Measurements from ENCODE around the gene THAP12. TPM values are rescaled to one million over a fixed set of nuclear protein-coding genes. Genes with fewer than 3 reads are reported as not detected.
A peak's percentile ranks its signal among the peaks of the same experiment; 100 is the strongest.

Gene THAP12
- total and polyA plus RNA-seq, 2 donors (not counting 1 experiment from before 2014, with no cell fraction given) = 16.8 to 55.6 TPM

GRCh38 chr11:76376746-76377558 lies 4.0 kb downstream of the THAP12 start:
- CTCF ChIA-PET = interaction anchor here (0.6 kb wide), 1 partner anchor 164 kb away, joined by 3 read pairs; no protein-coding TSS in a partner anchor
- H3K27me3 ChIP-seq (replicated peaks in 1 of 4; ENCODE audit: control extremely low read depth in 1 of 4, control insufficient read depth in 3 of 4, insufficient read depth in 4 of 4, low read length in 3 of 4) = no peaks in the 10 kb centered on the region
- peaks cover 63% of the 10 kb centered on the region for H3K4me1 Mint-ChIP-seq
- H3K27ac Mint-ChIP-seq = no peak overlapping the region
- H3K9ac ChIP-seq (ENCODE audit: low read length) = no peak overlapping the region
- POLR2A ChIA-PET = no interaction called here
- H2AFZ ChIP-seq (ENCODE audit: insufficient read depth, low read depth, low read length, poor library complexity, severe bottlenecking) = no peak overlapping the region
- no peaks in the 10 kb centered on the region for H3K27me3 Mint-ChIP-seq
- peak overlapping the region; percentile 6 for H3K4me2 ChIP-seq (replicated peaks; ENCODE audit: low read depth, low read length, poor library complexity, severe bottlenecking)
- ATAC-seq (ENCODE audit: low read depth) (no peak), DNase-seq (no peak)
- TF ChIP-seq CTCF (IDR thresholded peaks at IDR 0.05) (no peak), EZH2 (IDR thresholded peaks at IDR 0.05; ENCODE audit: borderline replicate concordance, insufficient read depth, low read depth, low read length, poor library complexity, severe bottlenecking) (no peak)
- H3K4me3 ChIP-seq (ENCODE audit: control extremely low read depth in 1 of 5, extremely low read depth in 1 of 5, insufficient read depth in 1 of 5, low read depth in 2 of 5, low read length in 4 of 5) = no peak overlapping the region
- WGBS (ENCODE audit: insufficient coverage) = 64% methylated on average over 2 of the region's 7 CpGs
- no peaks in the 10 kb centered on the region for H3K9me3 ChIP-seq (ENCODE audit: control extremely low read depth in 1 of 3, control insufficient read depth in 2 of 3, insufficient read depth in 1 of 3, low read length in 2 of 3)
- H3K27ac ChIP-seq (ENCODE audit: low read length in 2 of 2) = no peak overlapping the region
- H3K79me2 ChIP-seq (ENCODE audit: control insufficient read depth, insufficient read depth, low read length) = peaks cover 89% of the 10 kb centered on the region
- intact Hi-C loops (cut with micrococcal nuclease) = no loop called here
- H4K20me1 ChIP-seq (ENCODE audit: control insufficient read depth, insufficient read depth, low read length, poor library complexity, severe bottlenecking) = peaks cover 50% of the 10 kb centered on the region
- peak overlapping the region; percentile 53 for H3K4me3 Mint-ChIP-seq
- H3K4me1 ChIP-seq (ENCODE audit: control insufficient read depth in 2 of 2, insufficient read depth in 2 of 2, low read length in 2 of 2) = peaks cover 24 to 31% of the 10 kb centered on the region in 2 donors
- no peaks in the 10 kb centered on the region for H3K9me3 Mint-ChIP-seq (ENCODE audit: insufficient read depth)
- H3K36me3 ChIP-seq (replicated peaks in 1 of 2; ENCODE audit: control extremely low read depth in 1 of 2, control insufficient read depth in 1 of 2, extremely low read depth in 1 of 2, insufficient read depth in 2 of 2, low read length in 1 of 2) = peaks cover 0 to 3% of the 10 kb centered on the region in 2 experiments

- H4K20me1 ChIP-seq (ENCODE audit: control insufficient read depth, insufficient read depth, low read length, poor library complexity, severe bottlenecking) = peaks cover 63% of the 10 kb centered on the region
- no peaks in the 10 kb centered on the region for H3K27me3 ChIP-seq (replicated peaks in 1 of 4; ENCODE audit: control extremely low read depth in 1 of 4, control insufficient read depth in 3 of 4, insufficient read depth in 4 of 4, low read length in 3 of 4)
- 45% methylated on average over 2 of the region's 3 CpGs for WGBS (ENCODE audit: insufficient coverage)
- no peaks in the 10 kb centered on the region for H3K9me3 Mint-ChIP-seq (ENCODE audit: insufficient read depth)
- no peaks in the 10 kb centered on the region for H3K9me3 ChIP-seq (ENCODE audit: control extremely low read depth in 1 of 3, control insufficient read depth in 2 of 3, insufficient read depth in 1 of 3, low read length in 2 of 3)
- ATAC-seq (ENCODE audit: low read depth) (no peak), DNase-seq (no peak)
- no peak overlapping the region for H3K27ac Mint-ChIP-seq
- peaks cover 92% of the 10 kb centered on the region for H3K79me2 ChIP-seq (ENCODE audit: control insufficient read depth, insufficient read depth, low read length)
- no peak overlapping the region for H3K4me3 ChIP-seq (ENCODE audit: control extremely low read depth in 1 of 5, extremely low read depth in 1 of 5, insufficient read depth in 1 of 5, low read depth in 2 of 5, low read length in 4 of 5)
- intact Hi-C loops (cut with micrococcal nuclease) = no loop called here
- no peak overlapping the region for H3K27ac ChIP-seq (ENCODE audit: low read length in 2 of 2)
- H2AFZ ChIP-seq (ENCODE audit: insufficient read depth, low read depth, low read length, poor library complexity, severe bottlenecking) = no peak overlapping the region
- H3K4me1 ChIP-seq (ENCODE audit: control insufficient read depth in 2 of 2, insufficient read depth in 2 of 2, low read length in 2 of 2) = peaks cover 3 to 6% of the 10 kb centered on the region in 2 donors
- TF ChIP-seq EZH2 (IDR thresholded peaks at IDR 0.05; ENCODE audit: borderline replicate concordance, insufficient read depth, low read depth, low read length, poor library complexity, severe bottlenecking) (no peak), CTCF (IDR thresholded peaks at IDR 0.05) (no peak)
- no peak overlapping the region for H3K4me2 ChIP-seq (replicated peaks; ENCODE audit: low read depth, low read length, poor library complexity, severe bottlenecking)
- CTCF ChIA-PET = no interaction called here
- H3K4me3 Mint-ChIP-seq = no peak overlapping the region
- POLR2A ChIA-PET = no interaction called here
- no peaks in the 10 kb centered on the region for H3K27me3 Mint-ChIP-seq
- peaks cover 0 to 1% of the 10 kb centered on the region in 2 experiments for H3K36me3 ChIP-seq (replicated peaks in 1 of 2; ENCODE audit: control extremely low read depth in 1 of 2, control insufficient read depth in 1 of 2, extremely low read depth in 1 of 2, insufficient read depth in 2 of 2, low read length in 1 of 2)
- peaks cover 49% of the 10 kb centered on the region for H3K4me1 Mint-ChIP-seq
- H3K9ac ChIP-seq (ENCODE audit: low read length) = no peak overlapping the region
Observed at GRCh38 chr11:76371170-76371569, 9.8 kb downstream of the THAP12 start.

Measured in B cell (primary cell).